ENCODE data around the gene VAMP3.

Gene VAMP3

DNA sequence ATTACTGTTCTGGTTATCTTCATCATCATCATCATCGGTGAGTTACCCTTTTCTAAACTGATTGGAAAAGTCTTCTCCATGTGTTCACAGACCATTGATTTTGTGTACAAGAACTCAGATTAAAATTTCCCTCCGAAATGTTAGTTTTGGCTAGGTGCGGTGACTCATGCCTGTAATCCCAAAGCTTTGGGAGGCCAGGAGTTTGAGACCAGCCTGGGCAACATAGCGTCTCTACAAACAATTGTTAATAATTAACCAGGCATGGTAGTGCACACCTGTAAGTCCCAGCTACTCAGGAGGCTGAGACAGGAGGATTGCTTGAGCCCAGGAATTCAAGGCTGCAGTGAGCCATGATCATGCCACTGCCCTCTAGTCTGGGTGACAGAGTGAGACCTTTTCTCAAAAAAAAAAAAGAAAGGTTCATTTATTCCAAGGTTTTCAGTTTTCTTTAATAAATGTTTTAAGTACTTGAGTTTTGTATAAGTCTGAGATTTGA is 7.1 kb downstream of the VAMP3 start:
- DNase-seq (ENCODE audit: low read depth), result no peak
- TF ChIP-seq, protein P1, sequence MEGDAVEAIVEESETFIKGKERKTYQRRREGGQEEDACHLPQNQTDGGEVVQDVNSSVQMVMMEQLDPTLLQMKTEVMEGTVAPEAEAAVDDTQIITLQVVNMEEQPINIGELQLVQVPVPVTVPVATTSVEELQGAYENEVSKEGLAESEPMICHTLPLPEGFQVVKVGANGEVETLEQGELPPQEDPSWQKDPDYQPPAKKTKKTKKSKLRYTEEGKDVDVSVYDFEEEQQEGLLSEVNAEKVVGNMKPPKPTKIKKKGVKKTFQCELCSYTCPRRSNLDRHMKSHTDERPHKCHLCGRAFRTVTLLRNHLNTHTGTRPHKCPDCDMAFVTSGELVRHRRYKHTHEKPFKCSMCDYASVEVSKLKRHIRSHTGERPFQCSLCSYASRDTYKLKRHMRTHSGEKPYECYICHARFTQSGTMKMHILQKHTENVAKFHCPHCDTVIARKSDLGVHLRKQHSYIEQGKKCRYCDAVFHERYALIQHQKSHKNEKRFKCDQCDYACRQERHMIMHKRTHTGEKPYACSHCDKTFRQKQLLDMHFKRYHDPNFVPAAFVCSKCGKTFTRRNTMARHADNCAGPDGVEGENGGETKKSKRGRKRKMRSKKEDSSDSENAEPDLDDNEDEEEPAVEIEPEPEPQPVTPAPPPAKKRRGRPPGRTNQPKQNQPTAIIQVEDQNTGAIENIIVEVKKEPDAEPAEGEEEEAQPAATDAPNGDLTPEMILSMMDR (IDR thresholded peaks at IDR 0.05; ENCODE audit: low read depth, low read length, missing control alignments), result no peak
- no peak overlapping the region for H3K4me3 ChIP-seq (ENCODE audit: low read depth, low read length)

DNA sequence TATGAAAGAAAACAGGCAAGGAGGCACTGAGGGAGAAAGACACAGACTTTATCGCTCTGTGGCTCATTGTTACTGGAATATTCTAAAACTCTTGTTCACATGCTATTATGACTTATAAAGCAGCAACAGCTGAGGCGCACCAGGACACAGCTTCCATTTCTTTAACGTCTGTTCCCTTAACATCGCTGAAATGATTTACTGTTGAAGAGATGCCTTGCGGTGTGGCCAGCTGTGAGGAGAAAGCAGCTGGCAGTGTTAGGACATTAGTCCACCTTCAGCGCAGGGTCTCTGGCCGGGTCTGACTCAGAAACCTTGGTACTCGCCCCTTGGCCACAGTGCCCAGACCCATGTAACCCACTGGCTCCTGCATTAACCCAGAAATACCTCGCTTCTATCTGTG is 9.9 kb downstream of the VAMP3 start:
- H3K4me3 ChIP-seq (ENCODE audit: low read depth, low read length), result no peak overlapping the region
- DNase-seq (ENCODE audit: low read depth), result no peak
- TF ChIP-seq, protein P1 (IDR thresholded peaks at IDR 0.05; ENCODE audit: low read depth, low read length, missing control alignments), result no peak

DNA sequence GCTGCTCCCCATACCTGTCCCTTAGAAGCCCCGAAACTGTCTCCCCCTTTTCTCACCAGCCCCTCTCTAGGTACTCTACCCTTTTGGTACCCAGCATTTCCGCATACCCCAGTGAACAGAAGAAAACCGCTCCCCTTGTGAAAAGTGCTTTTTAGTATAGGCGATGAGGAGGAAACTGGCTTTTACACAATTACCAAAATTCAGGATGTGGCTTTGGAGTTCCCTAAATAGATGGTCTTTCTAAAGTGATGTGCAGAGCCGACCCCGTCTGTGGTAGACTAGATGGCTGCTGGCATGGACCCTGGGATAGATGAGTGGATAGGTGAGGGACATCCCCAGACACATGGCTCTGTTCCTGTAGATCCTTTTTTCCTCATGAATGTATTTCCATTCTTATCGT is 10.4 kb downstream of the VAMP3 start:
- no peak overlapping the region for H3K4me3 ChIP-seq (ENCODE audit: low read depth, low read length)
- no peak for DNase-seq (ENCODE audit: low read depth)
- TF ChIP-seq, protein P1 (IDR thresholded peaks at IDR 0.05; ENCODE audit: low read depth, low read length, missing control alignments), result no peak

DNA sequence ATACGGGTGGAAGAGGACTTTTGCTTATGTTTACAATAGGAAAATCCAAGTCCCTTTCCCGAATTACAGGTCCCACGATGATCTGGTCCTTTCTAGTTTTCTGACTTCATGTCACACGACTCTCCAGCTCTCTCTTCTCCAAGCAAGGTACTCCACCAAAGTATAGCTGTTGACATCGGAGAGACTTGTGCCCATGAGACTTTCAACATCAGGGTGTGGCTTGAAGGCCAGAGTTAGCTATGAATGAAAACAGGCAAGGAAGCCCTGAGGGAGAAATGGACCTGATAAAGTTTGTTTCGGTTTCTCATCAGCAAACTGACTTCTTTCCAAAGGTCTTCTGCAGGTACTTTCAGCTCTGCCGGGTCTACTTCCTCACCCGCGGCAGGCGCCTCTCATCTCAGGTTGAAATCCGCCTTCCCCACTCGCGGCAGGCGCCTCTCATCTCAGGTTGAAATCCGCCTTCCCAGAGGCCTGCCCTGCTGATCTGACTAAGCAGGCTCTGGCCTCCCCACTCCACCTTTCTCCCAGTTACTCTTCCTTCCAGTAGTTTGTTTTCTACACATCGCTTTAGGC is 10.9 kb downstream of the VAMP3 start:
- TF ChIP-seq, protein P1 (IDR thresholded peaks at IDR 0.05; ENCODE audit: low read depth, low read length, missing control alignments), result no peak
- H3K4me3 ChIP-seq (ENCODE audit: low read depth, low read length), result no peak overlapping the region
- no peak for DNase-seq (ENCODE audit: low read depth)

DNA sequence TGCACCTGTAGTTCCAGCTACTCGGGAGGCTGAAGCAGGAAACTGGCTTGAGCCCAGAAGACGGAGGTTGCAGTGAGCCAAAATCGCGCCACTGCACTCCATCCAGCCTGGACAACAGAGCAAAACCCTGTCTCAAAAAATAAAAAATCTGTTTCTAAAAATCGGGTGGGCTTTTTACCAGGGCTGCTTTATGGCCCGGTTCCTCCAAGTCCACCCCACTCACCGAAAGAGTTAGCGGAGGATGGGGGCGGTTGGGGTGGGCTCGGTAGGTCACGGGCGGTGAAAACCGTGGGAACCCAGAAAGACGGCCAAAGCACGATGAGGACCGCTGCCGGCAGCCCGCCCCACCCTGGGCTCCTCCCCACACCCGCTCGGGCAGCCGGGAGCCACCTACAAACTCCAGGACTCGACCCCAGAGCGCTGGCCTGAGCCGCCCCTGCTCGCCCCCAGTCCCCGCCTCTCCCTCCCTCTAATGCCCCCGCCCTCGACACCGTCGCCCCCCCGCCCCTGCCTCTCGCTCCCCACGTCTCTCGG is 12.1 kb downstream of the VAMP3 start:
- H3K4me3 ChIP-seq (ENCODE audit: low read depth, low read length), result peak overlapping the region; percentile 61
- TF ChIP-seq, protein P1 (IDR thresholded peaks at IDR 0.05; ENCODE audit: low read depth, low read length, missing control alignments), result no peak
- DNase-seq (ENCODE audit: low read depth), result no peak

DNA sequence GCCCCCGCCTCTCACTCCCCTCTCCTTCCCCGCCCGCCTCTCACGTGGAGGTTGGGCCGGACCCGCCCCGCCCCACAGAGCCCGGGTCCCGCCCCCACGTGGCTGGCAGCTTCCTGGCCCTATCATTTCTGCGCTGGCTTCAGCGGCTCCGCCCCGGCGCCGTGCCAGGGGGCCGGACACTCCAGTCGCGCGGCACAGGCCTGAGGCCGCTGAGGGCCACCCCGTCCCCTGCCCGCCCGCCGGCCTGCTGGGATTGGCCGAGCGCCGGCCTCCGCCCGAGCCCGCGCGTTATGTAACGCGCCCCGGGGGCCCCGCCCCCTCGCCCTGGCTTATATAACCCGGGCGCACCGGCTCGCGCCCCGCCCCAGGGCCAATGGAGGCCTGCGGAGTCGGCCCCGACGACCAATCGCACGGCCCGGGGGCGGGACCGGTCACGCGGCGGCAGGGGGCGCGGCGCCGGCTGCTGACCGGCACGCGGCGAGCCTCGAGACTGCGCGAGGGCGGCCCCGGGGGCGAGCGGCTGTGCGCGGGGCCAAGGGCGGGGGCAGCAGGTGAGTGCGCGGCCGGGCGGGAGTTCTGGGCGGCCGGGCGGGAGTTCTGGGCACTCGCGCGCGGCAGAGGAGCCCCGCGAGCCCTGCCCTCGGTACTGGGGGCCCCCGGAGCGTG is 12.9 kb downstream of the VAMP3 start, which contains the start of gene PER3:
PER3 (plus strand) TSS at position 466 of the 666 bp plus-strand sequence. CDS start 587 bp downstream, outside the sequence.
- TF ChIP-seq, protein P1 (IDR thresholded peaks at IDR 0.05; ENCODE audit: low read depth, low read length, missing control alignments), result no peak
- DNase-seq (ENCODE audit: low read depth), result peak; percentile 55
- H3K4me3 ChIP-seq (ENCODE audit: low read depth, low read length), result peak within 1 kb of the TSS; percentile 61
